ENCODE data around the gene PCGF1. TPM values are rescaled to one million over a fixed set of nuclear protein-coding genes. Genes with fewer than 3 reads are reported as not detected.

The PCGF1 gene
- total and polyA plus RNA-seq, 7 experiments from 2014 or later: 9.0 to 37.0 (median 26.5) TPM

GRCh38 chr2:74503506-74504475, 3.7 kb downstream of the PCGF1 start:
- H3K27me3 ChIP-seq (ENCODE audit: control insufficient read depth in 2 of 2, insufficient read depth in 2 of 2, low read length in 2 of 2): peaks cover 4 to 34% of the 10 kb centered on the region in 2 donors
- Mint-ChIP-seq H3K4me1 (peaks cover 42 to 79% (median 66%) of the 10 kb centered on the region in 7 donors), H3K9me3 (peaks cover 0 to 6% (median 0%) of the 10 kb centered on the region in 11 donors), H3K27ac (peak overlapping the region in 2 of 9 donors; percentile 26 to 62), H3K27me3 (peaks cover 51 to 69% (median 63%) of the 10 kb centered on the region in 5 donors), H3K36me3 (peaks cover 16 to 33% (median 30%) of the 10 kb centered on the region in 5 donors), H3K4me3 (peak overlapping the region; percentile 52 to 81 (median 66))
- intact Hi-C loops (cut with micrococcal nuclease): loop anchor here in 1 of 2 donors (1.0 to 10.0 kb wide), 2 partner anchors 20 to 151 kb away; partner anchors contain the start of genes SEMA4F and TTC31
- H3K4me3 ChIP-seq (ENCODE audit: low read length): peak overlapping the region; percentile 36
- CTCF ChIA-PET: interaction anchor here (0.6 to 1.3 kb wide), 5 partner anchors 20 to 111 kb away, joined by 3 to 6 read pairs (median 3); partner anchors contain the start of genes CCDC142 and TTC31
- no peak for ATAC-seq
- H3K36me3 ChIP-seq (ENCODE audit: control insufficient read depth in 2 of 3, insufficient read depth in 3 of 3, low read length in 3 of 3): peaks cover 0 to 20% (median 5%) of the 10 kb centered on the region in 3 experiments
- H3K27ac ChIP-seq (ENCODE audit: low read depth, low read length): no peak overlapping the region
- POLR2A ChIA-PET: interaction anchor here (0.9 to 4.3 kb wide), 4 partner anchors 21 to 46 kb away, joined by 3 to 11 read pairs (median 6); partner anchors contain the start of genes AUP1, HTRA2, MRPL53 and WBP1
- no peaks in the 10 kb centered on the region for H3K9me3 ChIP-seq (ENCODE audit: control insufficient read depth in 2 of 3, low read length in 3 of 3)
- DNase-seq: no peak
- H3K4me1 ChIP-seq (ENCODE audit: control insufficient read depth in 2 of 2, insufficient read depth in 2 of 2, low read length in 2 of 2): peaks cover 19 to 38% of the 10 kb centered on the region in 2 donors

- intact Hi-C loops (cut with micrococcal nuclease): loop anchor here in 1 of 2 donors (1.0 to 10.0 kb wide), 2 partner anchors 20 to 152 kb away; partner anchors contain the start of genes SEMA4F and TTC31
Measured at GRCh38 chr2:74502720-74503505, 4.6 kb downstream of the PCGF1 start.

GRCh38 chr2:74502147-74502719, 5.3 kb downstream of the PCGF1 start:
- H3K27ac Mint-ChIP-seq: peak overlapping the region in 2 of 9 donors; percentile 14 to 15
- intact Hi-C loops (cut with micrococcal nuclease): loop anchor here in 1 of 2 donors (10.0 kb wide), 1 partner anchor 153 kb away; the partner anchor contains the start of gene SEMA4F
- H3K9me3 ChIP-seq (ENCODE audit: control insufficient read depth in 2 of 3, low read length in 3 of 3): no peaks in the 10 kb centered on the region
- H3K36me3 Mint-ChIP-seq: peaks cover 12 to 32% (median 27%) of the 10 kb centered on the region in 5 donors
- peaks cover 0 to 3% (median 0%) of the 10 kb centered on the region in 11 donors for H3K9me3 Mint-ChIP-seq
- ATAC-seq (no peak), DNase-seq (no peak)
- peaks cover 4 to 43% of the 10 kb centered on the region in 2 donors for H3K27me3 ChIP-seq (ENCODE audit: control insufficient read depth in 2 of 2, insufficient read depth in 2 of 2, low read length in 2 of 2)
- ChIA-PET POLR2A (interaction anchor here (1.6 to 4.3 kb wide), 2 partner anchors 19 to 27 kb away, joined by 4 to 11 read pairs; partner anchors contain the start of genes AUP1, CCDC142, HTRA2 and TTC31), CTCF (no interaction called here)
- H3K27me3 Mint-ChIP-seq: peaks cover 60 to 78% (median 69%) of the 10 kb centered on the region in 5 donors
- peak overlapping the region; percentile 52 to 81 (median 66) for H3K4me3 Mint-ChIP-seq
- H3K27ac ChIP-seq (ENCODE audit: low read depth, low read length): no peak overlapping the region
- H3K4me1 ChIP-seq (ENCODE audit: control insufficient read depth in 2 of 2, insufficient read depth in 2 of 2, low read length in 2 of 2): peaks cover 17 to 52% of the 10 kb centered on the region in 2 donors
- peaks cover 0 to 17% (median 5%) of the 10 kb centered on the region in 3 experiments for H3K36me3 ChIP-seq (ENCODE audit: control insufficient read depth in 2 of 3, insufficient read depth in 3 of 3, low read length in 3 of 3)
- peaks cover 41 to 76% (median 62%) of the 10 kb centered on the region in 7 donors for H3K4me1 Mint-ChIP-seq
- H3K4me3 ChIP-seq (ENCODE audit: low read length): peak overlapping the region; percentile 36

More at GRCh38 chr2:74502720-74503505, 4.6 kb downstream of the PCGF1 start:
- Mint-ChIP-seq H3K36me3 (peaks cover 16 to 33% (median 31%) of the 10 kb centered on the region in 5 donors), H3K27ac (peak overlapping the region in 2 of 9 donors; percentile 26 to 62), H3K4me1 (peaks cover 41 to 78% (median 63%) of the 10 kb centered on the region in 7 donors), H3K9me3 (peaks cover 0 to 6% (median 0%) of the 10 kb centered on the region in 11 donors), H3K27me3 (peaks cover 56 to 78% (median 68%) of the 10 kb centered on the region in 5 donors), H3K4me3 (peak overlapping the region; percentile 52 to 81 (median 66))
- ChIA-PET POLR2A (interaction anchor here (1.3 to 4.3 kb wide), 4 partner anchors 20 to 30 kb away, joined by 4 to 11 read pairs (median 6); partner anchors contain the start of genes AUP1, CCDC142, HTRA2 and MRPL53), CTCF (interaction anchor here (1.0 kb wide), 1 partner anchor 46 kb away, joined by 3 read pairs; no protein-coding TSS in a partner anchor)
- DNase-seq (peak in 2 of 9 donors; percentile 47 to 60), ATAC-seq (peak; percentile 23)
- peaks cover 4 to 43% of the 10 kb centered on the region in 2 donors for H3K27me3 ChIP-seq (ENCODE audit: control insufficient read depth in 2 of 2, insufficient read depth in 2 of 2, low read length in 2 of 2)
- H3K27ac ChIP-seq (ENCODE audit: low read depth, low read length): no peak overlapping the region
- peak overlapping the region; percentile 36 for H3K4me3 ChIP-seq (ENCODE audit: low read length)
- H3K9me3 ChIP-seq (ENCODE audit: control insufficient read depth in 2 of 3, low read length in 3 of 3): no peaks in the 10 kb centered on the region
- H3K36me3 ChIP-seq (ENCODE audit: control insufficient read depth in 2 of 3, insufficient read depth in 3 of 3, low read length in 3 of 3): peaks cover 0 to 20% (median 5%) of the 10 kb centered on the region in 3 experiments
- H3K4me1 ChIP-seq (ENCODE audit: control insufficient read depth in 2 of 2, insufficient read depth in 2 of 2, low read length in 2 of 2): peaks cover 19 to 47% of the 10 kb centered on the region in 2 donors

GRCh38 chr2:74501335-74502071, 6.0 kb downstream of the PCGF1 start:
- Mint-ChIP-seq H3K9me3 (peaks cover 0 to 2% (median 0%) of the 10 kb centered on the region in 11 donors), H3K27me3 (peaks cover 60 to 76% (median 69%) of the 10 kb centered on the region in 5 donors), H3K4me3 (peak overlapping the region in 7 of 10 donors; percentile 16 to 75 (median 64)), H3K36me3 (peaks cover 11 to 28% (median 21%) of the 10 kb centered on the region in 5 donors), H3K4me1 (peaks cover 34 to 69% (median 57%) of the 10 kb centered on the region in 7 donors), H3K27ac (peak overlapping the region in 2 of 9 donors; percentile 14 to 15)
- ChIA-PET CTCF (interaction anchor here (0.8 kb wide), 1 partner anchor 45 kb away, joined by 3 read pairs; no protein-coding TSS in a partner anchor), POLR2A (interaction anchor here (1.0 to 1.8 kb wide), 6 partner anchors 10 to 29 kb away, joined by 3 to 5 read pairs (median 4); partner anchors contain the start of genes AUP1, CCDC142, HTRA2 and MRPL53)
- Histone ChIP-seq H3K9me3 (ENCODE audit: control insufficient read depth in 2 of 3, low read length in 3 of 3) (no peaks in the 10 kb centered on the region), H3K36me3 (ENCODE audit: control insufficient read depth in 2 of 3, insufficient read depth in 3 of 3, low read length in 3 of 3) (peaks cover 0 to 16% (median 5%) of the 10 kb centered on the region in 3 experiments), H3K27me3 (ENCODE audit: control insufficient read depth in 2 of 2, insufficient read depth in 2 of 2, low read length in 2 of 2) (peaks cover 4 to 43% of the 10 kb centered on the region in 2 donors), H3K4me1 (ENCODE audit: control insufficient read depth in 2 of 2, insufficient read depth in 2 of 2, low read length in 2 of 2) (peaks cover 13 to 47% of the 10 kb centered on the region in 2 donors), H3K4me3 (ENCODE audit: low read length) (no peak overlapping the region), H3K27ac (ENCODE audit: low read depth, low read length) (no peak overlapping the region)
- no peak for DNase-seq
- intact Hi-C loops (cut with micrococcal nuclease): loop anchor here in 1 of 2 donors (10.0 kb wide), 1 partner anchor 153 kb away; the partner anchor contains the start of gene SEMA4F
- no peak for ATAC-seq

GRCh38 chr2:74500578-74500946, 6.9 kb downstream of the PCGF1 start:
- H3K27me3 Mint-ChIP-seq: peaks cover 58 to 69% (median 63%) of the 10 kb centered on the region in 5 donors

More at GRCh38 chr2:74500578-74500946, 6.9 kb downstream of the PCGF1 start:
- POLR2A ChIA-PET: interaction anchor here (1.0 to 1.8 kb wide), 6 partner anchors 9 to 45 kb away, joined by 3 to 5 read pairs (median 3); partner anchors contain the start of genes AUP1, HTRA2, INO80B and MRPL53
- Histone ChIP-seq H3K36me3 (ENCODE audit: control insufficient read depth in 2 of 3, insufficient read depth in 3 of 3, low read length in 3 of 3) (peaks cover 0 to 12% (median 3%) of the 10 kb centered on the region in 3 experiments), H3K4me1 (ENCODE audit: control insufficient read depth in 2 of 2, insufficient read depth in 2 of 2, low read length in 2 of 2) (peaks cover 13 to 38% of the 10 kb centered on the region in 2 donors), H3K9me3 (ENCODE audit: control insufficient read depth in 2 of 3, low read length in 3 of 3) (no peaks in the 10 kb centered on the region), H3K27me3 (ENCODE audit: control insufficient read depth in 2 of 2, insufficient read depth in 2 of 2, low read length in 2 of 2) (peaks cover 4 to 40% of the 10 kb centered on the region in 2 donors), H3K27ac (ENCODE audit: low read depth, low read length) (no peak overlapping the region), H3K4me3 (ENCODE audit: low read length) (no peak overlapping the region)
- peaks cover 11 to 24% (median 17%) of the 10 kb centered on the region in 5 donors for H3K36me3 Mint-ChIP-seq
- peak overlapping the region in 1 of 9 donors; percentile 5 for H3K27ac Mint-ChIP-seq
- H3K4me1 Mint-ChIP-seq: peaks cover 32 to 63% (median 54%) of the 10 kb centered on the region in 7 donors
- CTCF ChIA-PET: interaction anchor here (0.8 kb wide), 1 partner anchor 44 kb away, joined by 3 read pairs; no protein-coding TSS in a partner anchor
- intact Hi-C loops (cut with micrococcal nuclease): loop anchor here in 1 of 2 donors (10.0 kb wide), 1 partner anchor 154 kb away; the partner anchor contains the start of gene SEMA4F
- ATAC-seq (no peak), DNase-seq (no peak)
- peaks cover 0 to 2% (median 0%) of the 10 kb centered on the region in 11 donors for H3K9me3 Mint-ChIP-seq
- H3K4me3 Mint-ChIP-seq: peak overlapping the region in 3 of 10 donors; percentile 21 to 50 (median 23)

Data from naive thymus-derived CD4-positive, alpha-beta T cell (primary cell).